HepG2 (cell line): Measurements from ENCODE around the gene CABLES2. TPM values are rescaled to one million over a fixed set of nuclear protein-coding genes. Genes with fewer than 3 reads are reported as not detected.

ENCODE experiments used
- AHDC1 ChIP-seq: sonication (generic); formaldehyde crosslinking; IDR thresholded peaks from 2 replicates; pipeline ENCODE4 v1.5.1; 2020; ENCODE audit warnings: mild to moderate bottlenecking, missing genetic modification reagents, borderline replicate concordance
- CREB3 ChIP-seq: sonication (generic); formaldehyde crosslinking; IDR thresholded peaks from 2 replicates; pipeline ENCODE4 v1.5.0; 2020; ENCODE audit warnings: missing genetic modification reagents
- DRAP1 ChIP-seq: IDR thresholded peaks from 2 replicates; pipeline ENCODE4 v1.6.1; 2016; ENCODE audit warnings: missing genetic modification reagents, missing compliant biosample characterization
- GATA4 ChIP-seq: sonication (generic); IDR thresholded peaks from 2 replicates; pipeline ENCODE4 v1.6.1; 2016; ENCODE audit warnings: antibody characterized with exemption, low read depth, borderline replicate concordance
- MEIS1 ChIP-seq: sonication (generic); formaldehyde crosslinking; IDR thresholded peaks from 2 replicates; pipeline ENCODE4 v1.9.0; 2021; ENCODE audit warnings: mild to moderate bottlenecking, missing genetic modification reagents, moderate library complexity, borderline replicate concordance
- MTF1 ChIP-seq: sonication (generic); formaldehyde crosslinking; IDR thresholded peaks from 2 replicates; pipeline ENCODE4 v1.5.0; 2020; ENCODE audit warnings: missing genetic modification reagents
- NR1H2 ChIP-seq: sonication (generic); formaldehyde crosslinking; IDR thresholded peaks from 2 replicates; pipeline ENCODE4 v1.8.1; 2022; ENCODE audit warnings: low read depth, missing genetic modification reagents, borderline replicate concordance
- PBX3 ChIP-seq: sonication (generic); formaldehyde crosslinking; IDR thresholded peaks from 2 replicates; pipeline ENCODE4 v1.8.1; 2023; ENCODE audit warnings: missing genetic modification reagents, inconsistent platforms, borderline replicate concordance
- REL ChIP-seq: sonication (generic); formaldehyde crosslinking; conservative IDR thresholded peaks from 2 replicates; pipeline ENCODE4 v1.8.0; 2022; ENCODE audit warnings: mild to moderate bottlenecking, missing genetic modification reagents, moderate library complexity
- SRSF9 ChIP-seq: fragments of 200-400 bp; formaldehyde crosslinking; IDR thresholded peaks from 2 replicates; pipeline ENCODE4 v1.6.1; 2018; ENCODE audit warnings: borderline replicate concordance, mild to moderate bottlenecking, low read depth, low read length; ENCODE audit not compliant: insufficient read depth, poor library complexity, severe bottlenecking
- STAG1 ChIP-seq: sonication (generic); formaldehyde crosslinking; IDR thresholded peaks from 2 replicates; pipeline ENCODE4 v1.4.0; 2020; ENCODE audit warnings: missing genetic modification reagents
- U2AF1 ChIP-seq: fragments of 200-400 bp; formaldehyde crosslinking; optimal IDR thresholded peaks from 2 replicates; pipeline ENCODE3; 2017; ENCODE audit warnings: mild to moderate bottlenecking, low read depth, low read length
- ZNF3 ChIP-seq: IDR thresholded peaks from 2 replicates; pipeline ENCODE4 v1.7.0; 2017; ENCODE audit warnings: inconsistent platforms
- ZNF468 ChIP-seq: sonication (generic); formaldehyde crosslinking; IDR thresholded peaks from 2 replicates; pipeline ENCODE4 v1.8.0; 2022; ENCODE audit warnings: mild to moderate bottlenecking, moderate library complexity, missing genetic modification reagents
- ZNF550 ChIP-seq: sonication (generic); formaldehyde crosslinking; IDR thresholded peaks from 2 replicates; pipeline ENCODE4 v1.4.0; 2020; ENCODE audit warnings: mild to moderate bottlenecking, missing genetic modification reagents, borderline replicate concordance
- ZNF563 ChIP-seq: sonication (generic); formaldehyde crosslinking; IDR thresholded peaks from 2 replicates; pipeline ENCODE4 v1.8.0; 2022; ENCODE audit warnings: mild to moderate bottlenecking, moderate library complexity, missing genetic modification reagents
- ZNF770 ChIP-seq: sonication (generic); formaldehyde crosslinking; IDR thresholded peaks from 2 replicates; pipeline ENCODE4 v1.5.0; 2020; ENCODE audit warnings: mild to moderate bottlenecking, missing genetic modification reagents
- ZNF790 ChIP-seq: sonication (generic); formaldehyde crosslinking; IDR thresholded peaks from 2 replicates; pipeline ENCODE4 v1.8.0; 2022; ENCODE audit warnings: missing genetic modification reagents, mild to moderate bottlenecking, borderline replicate concordance
- polyA plus RNA-seq, 8 experiments: library from polyadenylated mRNA; depleted of rRNA in 3 of 8; stranded (reverse) in 7 of 8; unstranded in 1 of 8; fragments of >200 nt; fragmentation: Illumina TruSeq in 4 of 8; extraction: Trizol in 4 of 8; gene quantifications; 2 replicates each; pipeline versions ENCODE4 v1.2.1 to v1.2.3, GENCODE V29; 2011 to 2016; ENCODE audit warnings: low read depth in 4 of 8, missing spikeins in 1 of 8, mixed read lengths in 1 of 8; ENCODE audit not compliant: insufficient read depth in 1 of 8
- total RNA-seq, 5 experiments: library from RNA; depleted of rRNA; stranded (reverse); fragments of >200 nt; fragmentation: Illumina TruSeq; extraction: Trizol; gene quantifications; 2 replicates each; pipeline ENCODE4 v1.2.3, GENCODE V29; 2016; ENCODE audit warnings: low read depth in 1 of 5

CABLES2 gene
- total and polyA plus RNA-seq, 2 of the 13 experiments (the other 11 are each of a cell fraction or from before 2014, with no cell fraction given), result 5.2 to 9.7 TPM

- TF ChIP-seq CREB3 (CRISPR knock-in tag) (peak; percentile 87), NR1H2 (CRISPR knock-in tag) (peak; percentile 70; the same call in 1 of the 2 replicates), PBX3 (CRISPR knock-in tag) (no peak), AHDC1 (no peak), GATA4 (no peak), ZNF550 (CRISPR knock-in tag) (0 out of 2 replicates have a peak, but pooled peaks have one; percentile 15), STAG1 (CRISPR knock-in tag) (peak; percentile 2; the same call in 1 of the 2 replicates), MTF1 (CRISPR knock-in tag) (0 out of 2 replicates have a peak, but pooled peaks have one; percentile 42), ZNF3 (CRISPR knock-in tag) (no peak), U2AF1 (no peak), REL (no peak), ZNF468 (CRISPR knock-in tag) (no peak), ZNF563 (peak; percentile 85; the same call in 1 of the 2 replicates), MEIS1 (peak; percentile 60; the same call in 1 of the 2 replicates), ZNF790 (no peak), DRAP1 (CRISPR knock-in tag) (peak; percentile 22; the same call in 1 of the 2 replicates), ZNF770 (peak; percentile 59; the same call in 1 of the 2 replicates), SRSF9 (no peak)
Observed at GRCh38 chr20:62366370-62367135, 40.5 kb downstream of the CABLES2 start (continued).
